ENCODE data around the gene HELLS. TPM values are rescaled to one million over a fixed set of nuclear protein-coding genes. Genes with fewer than 3 reads are reported as not detected.

Gene HELLS
- total RNA-seq, 4 donors from 2014 or later, result 1.8 to 113 (median 9.8) TPM

DNA sequence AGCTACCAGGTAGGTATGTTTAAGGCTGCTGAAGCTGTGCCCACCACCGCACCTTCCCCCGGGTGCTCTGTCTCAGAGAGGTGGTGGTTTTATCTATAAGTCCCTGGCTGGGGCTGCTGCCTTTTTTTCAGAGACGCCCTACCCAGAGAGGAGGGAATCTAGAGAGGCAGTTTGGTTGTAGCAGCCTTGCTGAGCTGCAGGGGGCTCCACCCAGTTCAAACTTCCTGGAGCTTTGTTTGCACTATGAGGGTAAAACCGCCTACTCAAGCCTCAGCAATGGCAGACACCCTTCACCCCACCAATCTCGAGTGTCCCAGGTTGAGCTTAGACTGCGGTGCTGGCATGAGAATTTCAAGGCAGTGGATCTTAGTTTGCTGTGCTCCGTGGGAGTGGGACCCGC lies 94.3 kb downstream of the HELLS start:
- TF ChIP-seq, protein P1, sequence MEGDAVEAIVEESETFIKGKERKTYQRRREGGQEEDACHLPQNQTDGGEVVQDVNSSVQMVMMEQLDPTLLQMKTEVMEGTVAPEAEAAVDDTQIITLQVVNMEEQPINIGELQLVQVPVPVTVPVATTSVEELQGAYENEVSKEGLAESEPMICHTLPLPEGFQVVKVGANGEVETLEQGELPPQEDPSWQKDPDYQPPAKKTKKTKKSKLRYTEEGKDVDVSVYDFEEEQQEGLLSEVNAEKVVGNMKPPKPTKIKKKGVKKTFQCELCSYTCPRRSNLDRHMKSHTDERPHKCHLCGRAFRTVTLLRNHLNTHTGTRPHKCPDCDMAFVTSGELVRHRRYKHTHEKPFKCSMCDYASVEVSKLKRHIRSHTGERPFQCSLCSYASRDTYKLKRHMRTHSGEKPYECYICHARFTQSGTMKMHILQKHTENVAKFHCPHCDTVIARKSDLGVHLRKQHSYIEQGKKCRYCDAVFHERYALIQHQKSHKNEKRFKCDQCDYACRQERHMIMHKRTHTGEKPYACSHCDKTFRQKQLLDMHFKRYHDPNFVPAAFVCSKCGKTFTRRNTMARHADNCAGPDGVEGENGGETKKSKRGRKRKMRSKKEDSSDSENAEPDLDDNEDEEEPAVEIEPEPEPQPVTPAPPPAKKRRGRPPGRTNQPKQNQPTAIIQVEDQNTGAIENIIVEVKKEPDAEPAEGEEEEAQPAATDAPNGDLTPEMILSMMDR (IDR thresholded peaks at IDR 0.05), result no peak
- TF ChIP-seq POLR2A (IDR thresholded peaks at IDR 0.05), result no peak
- Histone ChIP-seq H3K27me3 (no peaks in the 10 kb centered on the region), H3K4me1 (no peaks in the 10 kb centered on the region), H3K27ac (no peak overlapping the region), H3K9me3 (no peaks in the 10 kb centered on the region), H3K4me3 (no peak overlapping the region), H3K36me3 (no peaks in the 10 kb centered on the region)
- no peak for DNase-seq
- intact Hi-C loops (cut with DNase I; ENCODE audit: low total_unique reads), result no loop called here

DNA sequence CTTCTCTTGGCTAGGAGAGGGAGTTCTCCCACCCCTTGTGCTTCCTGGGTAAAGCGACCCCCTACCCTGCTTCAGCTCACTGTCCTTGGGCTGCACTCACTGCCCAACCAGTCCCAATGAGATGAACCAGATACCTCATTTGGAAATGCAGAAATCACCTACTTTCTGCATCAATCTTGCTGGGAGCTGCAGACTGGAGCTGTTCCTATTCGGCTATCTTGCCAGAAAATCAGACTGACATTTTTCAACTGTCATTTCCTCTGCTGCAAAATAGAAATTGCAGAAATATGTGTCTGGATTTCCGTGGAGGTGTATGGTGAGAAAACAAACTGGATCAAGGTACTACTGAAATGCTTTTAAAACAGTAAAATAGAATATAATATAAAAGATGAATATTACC lies 95.0 kb downstream of the HELLS start:
- Histone ChIP-seq H3K27me3 (no peaks in the 10 kb centered on the region), H3K4me1 (no peaks in the 10 kb centered on the region), H3K4me3 (no peak overlapping the region), H3K36me3 (no peaks in the 10 kb centered on the region), H3K9me3 (no peaks in the 10 kb centered on the region), H3K27ac (no peak overlapping the region)
- intact Hi-C loops (cut with DNase I; ENCODE audit: low total_unique reads), result no loop called here
- TF ChIP-seq POLR2A (IDR thresholded peaks at IDR 0.05), result no peak
- TF ChIP-seq, protein P1 (IDR thresholded peaks at IDR 0.05), result no peak
- no peak for DNase-seq

DNA sequence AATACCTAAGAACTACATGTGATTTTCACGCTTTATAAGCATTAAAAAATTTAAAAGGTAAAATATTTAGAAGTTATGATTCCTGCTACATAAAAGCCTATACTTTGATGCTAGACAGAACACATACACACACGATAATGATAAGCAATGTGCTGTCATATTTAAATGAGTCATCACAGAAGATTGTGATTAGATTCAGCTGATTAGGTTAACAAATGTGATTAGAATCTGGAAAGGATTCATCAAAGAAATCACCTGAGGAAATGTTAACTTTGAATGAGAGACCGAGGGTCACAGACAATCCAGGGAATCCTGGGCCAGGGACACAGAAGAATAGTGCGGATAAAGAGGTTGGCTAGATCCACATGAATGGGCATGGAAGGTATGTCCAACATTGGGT lies 95.9 kb downstream of the HELLS start:
- Histone ChIP-seq H3K36me3 (no peaks in the 10 kb centered on the region), H3K4me3 (no peak overlapping the region), H3K4me1 (no peaks in the 10 kb centered on the region), H3K9me3 (no peaks in the 10 kb centered on the region), H3K27me3 (no peaks in the 10 kb centered on the region), H3K27ac (no peak overlapping the region)
- intact Hi-C loops (cut with DNase I; ENCODE audit: low total_unique reads), result no loop called here
- no peak for DNase-seq
- TF ChIP-seq, protein P1 (IDR thresholded peaks at IDR 0.05), result no peak
- TF ChIP-seq POLR2A (IDR thresholded peaks at IDR 0.05), result no peak

DNA sequence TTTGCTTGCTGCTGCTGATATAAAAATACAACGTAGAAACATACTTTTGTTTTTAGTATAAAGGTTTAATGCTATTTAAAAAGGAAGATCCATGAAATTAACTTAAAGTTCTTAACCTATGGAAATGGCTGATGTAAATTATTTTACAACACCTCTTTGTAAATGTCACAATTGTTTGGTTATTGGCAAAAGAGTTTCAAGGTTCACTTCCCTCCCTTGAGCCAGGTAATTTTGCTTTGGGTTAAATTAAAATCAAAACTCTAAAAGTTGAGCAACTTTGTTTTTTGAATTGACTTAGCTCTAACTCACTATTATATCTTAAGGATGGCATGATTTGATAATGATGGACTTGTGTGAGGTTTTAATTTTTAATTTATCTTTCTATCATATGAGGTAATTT lies 98.8 kb downstream of the HELLS start:
- H3K27ac ChIP-seq, result no peak overlapping the region
- H3K4me1 ChIP-seq, result no peaks in the 10 kb centered on the region
- no peak for TF ChIP-seq POLR2A (IDR thresholded peaks at IDR 0.05)
- TF ChIP-seq, protein P1 (IDR thresholded peaks at IDR 0.05), result no peak
- intact Hi-C loops (cut with DNase I; ENCODE audit: low total_unique reads), result no loop called here
- no peaks in the 10 kb centered on the region for H3K9me3 ChIP-seq
- DNase-seq, result no peak
- no peaks in the 10 kb centered on the region for H3K36me3 ChIP-seq
- no peaks in the 10 kb centered on the region for H3K27me3 ChIP-seq
- H3K4me3 ChIP-seq, result no peak overlapping the region

DNA sequence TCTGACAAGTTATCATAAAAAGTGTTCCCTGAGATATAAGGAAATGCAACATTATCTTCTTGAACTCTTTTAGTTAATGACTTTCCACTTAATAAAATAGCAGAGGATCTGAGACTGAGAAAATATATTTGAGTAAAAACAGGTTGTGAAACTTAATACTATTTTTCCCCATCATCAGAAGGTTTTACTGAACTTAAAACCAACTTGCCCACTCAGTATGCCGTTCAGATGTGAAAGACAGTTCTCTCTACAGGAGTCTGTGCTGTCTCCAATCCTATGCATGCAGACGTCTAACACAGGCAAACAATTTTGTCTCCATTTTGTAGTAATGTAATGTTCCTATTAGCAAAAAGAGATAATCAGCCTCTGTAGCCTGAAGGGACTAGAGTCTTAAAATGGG lies 99.7 kb downstream of the HELLS start:
- no peaks in the 10 kb centered on the region for H3K36me3 ChIP-seq
- no peak for TF ChIP-seq POLR2A (IDR thresholded peaks at IDR 0.05)
- TF ChIP-seq, protein P1 (IDR thresholded peaks at IDR 0.05), result no peak
- no peak overlapping the region for H3K4me3 ChIP-seq
- no peaks in the 10 kb centered on the region for H3K9me3 ChIP-seq
- DNase-seq, result no peak
- H3K27ac ChIP-seq, result no peak overlapping the region
- no peaks in the 10 kb centered on the region for H3K27me3 ChIP-seq
- intact Hi-C loops (cut with DNase I; ENCODE audit: low total_unique reads), result no loop called here
- H3K4me1 ChIP-seq, result no peaks in the 10 kb centered on the region

Other genes starting within 250 kb of the HELLS start
- 10 to 100 TPM in 2 of 4 donors, 1 to 10 TPM in 2; 6.2 to 48.7 (median 16.7) TPM for gene NOC3L, start 182.8 kb upstream of the HELLS start, total RNA-seq
- 10 to 100 TPM in 2 of 4 donors, 1 to 10 TPM in 2; 7.2 to 37.5 (median 13.6) TPM for gene TBC1D12, start 143.2 kb upstream of the HELLS start, total RNA-seq
- not detected for gene CYP2C18, start 137.9 kb downstream of the HELLS start, total RNA-seq
- gene CYP2C19, start 216.9 kb downstream of the HELLS start, total RNA-seq, result under 1 TPM in 1 of 4 donors, not detected in 3; 0.14 TPM